ENCODE results near the gene VPREB1. TPM values are rescaled to one million over a fixed set of nuclear protein-coding genes. Genes with fewer than 3 reads are reported as not detected.
"Not testable (repeated sequence)": the region's sequence is repeated elsewhere in the genome, so short reads cannot be mapped to it uniquely, and the experiment has no call there.

The VPREB1 gene
- total and polyA plus RNA-seq, 8 donors = not detected

DNA sequence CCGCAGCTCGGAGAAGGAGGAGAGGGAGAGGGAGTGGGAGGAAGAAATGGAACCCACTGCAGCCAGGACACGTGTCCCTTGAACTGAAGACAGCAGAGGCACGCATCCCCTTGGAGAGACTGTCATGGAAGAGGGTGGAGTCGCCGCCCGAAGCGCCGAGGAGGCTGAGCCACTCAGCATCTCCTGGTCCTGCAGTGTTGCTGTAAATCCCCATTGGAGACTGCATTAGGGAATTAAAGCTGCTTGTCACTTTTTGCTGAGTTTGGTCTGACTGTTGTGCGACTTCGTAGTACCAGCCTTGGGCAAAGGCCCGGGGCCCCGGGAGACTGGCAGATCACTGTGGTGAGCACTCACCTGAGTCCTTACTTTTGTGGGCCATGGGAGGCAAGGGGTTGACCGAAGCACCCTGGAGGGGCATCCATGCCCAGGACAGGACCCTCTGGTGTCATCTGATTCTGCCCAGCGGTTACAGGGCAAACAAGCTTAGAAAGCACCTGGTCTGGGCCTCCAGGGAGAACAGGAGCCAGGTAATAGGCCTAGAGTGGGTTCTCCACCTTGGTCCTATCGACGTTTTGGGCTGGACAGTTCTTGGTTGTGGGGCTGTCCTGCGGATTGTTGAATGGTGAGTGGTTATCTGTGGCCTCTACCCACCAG is 797 bp downstream of the VPREB1 start:
- no peaks in the 10 kb centered on the region for H3K9me3 ChIP-seq
- FAIRE-seq (no peak), DNase-seq (no peak), ATAC-seq (no peak)
- no peaks in the 10 kb centered on the region for H3K36me3 ChIP-seq
- H3K27me3 ChIP-seq = no peaks in the 10 kb centered on the region
- WGBS, 2 donors = 68 to 78% methylated on average over 15 to 18 of the region's 18 CpGs
- TF ChIP-seq, protein P1, sequence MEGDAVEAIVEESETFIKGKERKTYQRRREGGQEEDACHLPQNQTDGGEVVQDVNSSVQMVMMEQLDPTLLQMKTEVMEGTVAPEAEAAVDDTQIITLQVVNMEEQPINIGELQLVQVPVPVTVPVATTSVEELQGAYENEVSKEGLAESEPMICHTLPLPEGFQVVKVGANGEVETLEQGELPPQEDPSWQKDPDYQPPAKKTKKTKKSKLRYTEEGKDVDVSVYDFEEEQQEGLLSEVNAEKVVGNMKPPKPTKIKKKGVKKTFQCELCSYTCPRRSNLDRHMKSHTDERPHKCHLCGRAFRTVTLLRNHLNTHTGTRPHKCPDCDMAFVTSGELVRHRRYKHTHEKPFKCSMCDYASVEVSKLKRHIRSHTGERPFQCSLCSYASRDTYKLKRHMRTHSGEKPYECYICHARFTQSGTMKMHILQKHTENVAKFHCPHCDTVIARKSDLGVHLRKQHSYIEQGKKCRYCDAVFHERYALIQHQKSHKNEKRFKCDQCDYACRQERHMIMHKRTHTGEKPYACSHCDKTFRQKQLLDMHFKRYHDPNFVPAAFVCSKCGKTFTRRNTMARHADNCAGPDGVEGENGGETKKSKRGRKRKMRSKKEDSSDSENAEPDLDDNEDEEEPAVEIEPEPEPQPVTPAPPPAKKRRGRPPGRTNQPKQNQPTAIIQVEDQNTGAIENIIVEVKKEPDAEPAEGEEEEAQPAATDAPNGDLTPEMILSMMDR (IDR thresholded peaks at IDR 0.05) = no peak
- H3K27ac ChIP-seq = no peak overlapping the region
- H3K4me1 ChIP-seq = no peaks in the 10 kb centered on the region
- intact Hi-C loops (cut with DNase I) = no loop called here
- no peak overlapping the region for H3K4me3 ChIP-seq

DNA sequence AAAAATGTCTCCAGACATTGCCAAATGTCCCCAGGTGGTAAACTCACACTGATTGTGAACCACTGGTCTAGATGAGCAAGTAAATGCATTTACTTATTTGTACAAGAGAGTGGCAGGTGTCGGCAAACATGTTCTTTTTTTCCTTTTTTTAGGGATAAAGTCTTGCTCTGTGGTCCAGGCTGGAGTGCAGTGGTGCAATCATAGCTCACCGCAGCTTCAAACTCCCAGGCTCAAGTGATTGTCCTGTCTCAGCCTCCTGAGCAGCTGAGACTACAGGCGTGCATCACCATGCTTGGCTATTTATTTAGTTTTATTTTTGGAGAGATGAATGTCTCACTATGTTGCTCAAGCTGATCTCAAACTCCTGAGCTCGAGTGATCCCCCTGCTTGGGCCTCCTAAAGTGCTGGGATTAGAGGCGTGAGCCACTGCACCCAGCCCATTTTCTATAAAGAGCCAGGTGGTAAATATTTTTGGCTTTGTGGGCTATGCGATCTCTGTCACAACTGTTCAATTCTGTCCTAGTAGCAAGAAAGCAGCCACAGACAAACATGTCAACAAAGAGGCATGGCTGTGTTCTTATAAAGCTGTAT is 1.4 kb downstream of the VPREB1 start:
- no peak for ATAC-seq
- no peaks in the 10 kb centered on the region for H3K4me1 ChIP-seq
- H3K27me3 ChIP-seq = no peaks in the 10 kb centered on the region
- no peak for DNase-seq
- no peaks in the 10 kb centered on the region for H3K9me3 ChIP-seq
- intact Hi-C loops (cut with DNase I) = no loop called here
- FAIRE-seq = no peak
- no peaks in the 10 kb centered on the region for H3K36me3 ChIP-seq
- TF ChIP-seq, protein P1 (IDR thresholded peaks at IDR 0.05) = no peak
- 72 to 73% methylated on average over 6 of the region's 6 CpGs for WGBS, 2 donors
- no peak overlapping the region for H3K27ac ChIP-seq
- H3K4me3 ChIP-seq = no peak overlapping the region

DNA sequence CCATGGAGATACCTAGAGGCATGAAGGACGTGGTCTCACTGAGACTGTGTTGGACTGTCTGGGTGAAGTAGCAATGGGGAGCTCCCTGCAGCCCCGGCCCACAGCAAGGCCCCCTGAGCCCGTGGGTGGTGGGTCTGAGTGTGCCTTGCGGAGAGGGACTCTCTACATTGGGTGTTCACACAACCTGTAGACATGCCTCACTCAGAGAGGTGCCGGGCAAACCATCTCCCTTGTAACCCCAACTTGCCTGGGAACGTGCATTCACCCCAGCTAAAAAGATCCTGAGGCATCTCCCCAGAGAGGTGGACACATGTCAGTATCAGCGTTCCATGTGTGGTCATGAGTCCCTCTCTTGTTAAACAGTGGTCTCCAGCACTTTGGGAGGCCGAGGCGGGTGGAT is 2.1 kb downstream of the VPREB1 start:
- Histone ChIP-seq H3K27ac (no peak overlapping the region), H3K9me3 (no peaks in the 10 kb centered on the region), H3K4me3 (no peak overlapping the region), H3K4me1 (no peaks in the 10 kb centered on the region), H3K27me3 (no peaks in the 10 kb centered on the region), H3K36me3 (no peaks in the 10 kb centered on the region)
- TF ChIP-seq, protein P1 (IDR thresholded peaks at IDR 0.05) = no peak
- no peak for FAIRE-seq
- DNase-seq = no peak
- 66 to 67% methylated on average over 9 of the region's 9 CpGs for WGBS, 2 donors
- no peak for ATAC-seq
- intact Hi-C loops (cut with DNase I) = no loop called here

DNA sequence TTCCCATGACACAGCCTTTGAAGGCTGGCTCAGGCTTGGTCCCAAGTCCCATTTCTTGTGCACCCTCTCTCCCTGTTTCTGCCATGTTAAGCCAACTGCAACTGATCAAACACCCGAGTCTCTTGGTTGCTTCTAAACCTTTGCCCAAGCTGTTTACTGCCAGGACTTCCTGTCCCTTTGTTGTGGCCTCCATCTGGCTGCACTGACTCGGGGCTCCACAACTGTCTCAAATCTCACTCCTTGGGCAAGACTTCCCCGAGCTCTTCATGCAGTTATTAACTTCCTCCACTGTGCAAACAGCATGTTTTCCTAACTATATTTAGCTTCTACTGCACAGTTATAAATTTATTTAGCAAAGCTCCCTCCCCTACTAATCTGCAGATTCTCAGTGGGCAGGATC is 4.3 kb downstream of the VPREB1 start:
- Histone ChIP-seq H3K4me3 (no peak overlapping the region), H3K27ac (no peak overlapping the region), H3K36me3 (no peaks in the 10 kb centered on the region), H3K27me3 (no peaks in the 10 kb centered on the region), H3K4me1 (no peaks in the 10 kb centered on the region), H3K9me3 (no peaks in the 10 kb centered on the region)
- no peak for DNase-seq
- 13 to 32% methylated on average over 3 of the region's 3 CpGs for WGBS, 2 donors
- no peak for FAIRE-seq
- TF ChIP-seq, protein P1 (IDR thresholded peaks at IDR 0.05) = no peak
- intact Hi-C loops (cut with DNase I) = no loop called here
- ATAC-seq = peak in 1 of 4 donors; percentile 15

DNA sequence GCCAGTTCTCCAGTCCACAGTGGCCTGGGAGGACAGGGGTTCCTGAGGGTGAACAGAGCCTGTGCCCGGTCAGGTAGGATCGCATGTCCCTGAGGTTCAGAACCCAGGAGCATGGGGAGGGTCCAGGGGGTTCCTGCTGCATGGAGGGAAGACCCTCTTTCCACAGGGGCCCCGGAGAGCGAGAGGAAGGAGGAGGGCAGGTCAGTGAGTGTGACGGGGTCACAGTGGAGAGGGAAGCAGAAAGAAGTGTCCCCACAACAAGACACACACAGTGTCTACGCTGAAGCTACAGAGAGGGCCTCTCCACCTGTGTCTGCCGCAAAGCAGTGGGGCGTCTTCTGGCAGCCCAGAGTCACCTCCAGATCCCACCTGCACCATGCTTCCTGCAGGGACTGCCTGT is 6.1 kb downstream of the VPREB1 start:
- DNase-seq; intact Hi-C loops (cut with DNase I): not testable (repeated sequence)
- WGBS, 2 donors = 78% methylated on average over 8 of the region's 8 CpGs

DNA sequence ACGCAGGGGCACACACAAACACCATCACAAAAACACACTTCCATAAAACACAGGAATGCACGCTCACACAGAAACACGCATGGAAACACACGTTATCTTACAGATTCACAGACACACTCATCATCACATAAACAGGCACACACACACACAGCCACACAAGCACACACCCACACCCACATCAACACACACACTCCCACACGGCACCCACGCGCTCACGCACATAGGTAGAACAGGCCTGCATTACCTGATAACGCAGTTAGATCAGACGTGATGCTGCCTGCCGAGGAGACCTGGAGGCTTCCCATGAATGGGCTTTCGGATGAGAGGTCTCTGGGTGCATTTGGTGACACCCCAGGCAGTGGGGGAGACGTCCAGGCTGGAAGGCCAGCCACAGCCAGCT is 11.5 kb downstream of the VPREB1 start:
- intact Hi-C loops (cut with DNase I); DNase-seq; H3K4me3 ChIP-seq; H3K9me3 ChIP-seq; H3K36me3 ChIP-seq; H3K4me1 ChIP-seq; FAIRE-seq; ATAC-seq; H3K27ac ChIP-seq; H3K27me3 ChIP-seq: not testable (repeated sequence)
- 65 to 81% methylated on average over 13 of the region's 13 CpGs for WGBS, 2 donors

More for the DNA sequence above, 6.1 kb downstream of the VPREB1 start:
- not testable (repeated sequence) for FAIRE-seq, H3K27ac ChIP-seq, ATAC-seq, H3K4me3 ChIP-seq, H3K36me3 ChIP-seq, H3K4me1 ChIP-seq, H3K27me3 ChIP-seq, H3K9me3 ChIP-seq

DNA sequence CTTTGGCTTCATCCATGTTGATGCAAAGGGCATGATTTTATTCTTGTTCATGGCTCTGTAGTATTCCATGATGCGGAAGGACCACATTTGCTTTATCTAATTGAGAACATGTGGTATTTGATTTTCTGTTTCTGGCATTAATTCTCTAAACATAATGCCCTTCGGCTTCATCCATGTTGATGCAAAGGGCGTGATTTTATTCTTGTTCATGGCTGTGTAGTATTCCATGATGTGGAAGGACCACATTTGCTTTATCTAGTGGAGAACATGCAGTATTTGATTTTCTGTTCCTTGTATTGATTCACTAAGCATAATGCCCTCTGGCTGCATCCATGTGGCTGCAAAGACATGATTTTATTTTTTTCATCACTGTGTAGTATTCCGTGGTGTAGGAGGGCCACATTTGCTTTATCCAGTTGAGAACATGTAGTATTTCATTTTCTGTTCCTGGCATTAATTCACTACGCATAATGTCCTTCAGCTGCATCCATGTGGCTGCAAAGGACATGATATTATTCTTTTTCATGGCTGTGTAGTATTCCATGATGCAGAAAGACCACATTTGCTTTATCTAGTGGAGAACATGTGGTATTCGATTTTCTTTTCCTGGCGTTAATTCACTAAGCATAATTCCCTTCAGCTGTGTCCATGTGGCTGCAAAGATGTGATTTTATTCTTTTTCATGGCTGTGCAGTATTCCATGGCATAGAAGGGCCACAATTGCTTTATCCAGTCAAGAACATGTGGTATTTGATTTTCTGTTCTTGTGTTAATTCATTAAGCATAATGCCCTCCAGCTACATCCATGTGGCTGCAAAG is 14.2 kb downstream of the VPREB1 start:
- ATAC-seq; H3K4me1 ChIP-seq; H3K27me3 ChIP-seq; H3K4me3 ChIP-seq; H3K27ac ChIP-seq; FAIRE-seq; intact Hi-C loops (cut with DNase I); H3K36me3 ChIP-seq; DNase-seq; H3K9me3 ChIP-seq: not testable (repeated sequence)
- 80 to 86% methylated on average over 7 of the region's 7 CpGs for WGBS, 2 donors

DNA sequence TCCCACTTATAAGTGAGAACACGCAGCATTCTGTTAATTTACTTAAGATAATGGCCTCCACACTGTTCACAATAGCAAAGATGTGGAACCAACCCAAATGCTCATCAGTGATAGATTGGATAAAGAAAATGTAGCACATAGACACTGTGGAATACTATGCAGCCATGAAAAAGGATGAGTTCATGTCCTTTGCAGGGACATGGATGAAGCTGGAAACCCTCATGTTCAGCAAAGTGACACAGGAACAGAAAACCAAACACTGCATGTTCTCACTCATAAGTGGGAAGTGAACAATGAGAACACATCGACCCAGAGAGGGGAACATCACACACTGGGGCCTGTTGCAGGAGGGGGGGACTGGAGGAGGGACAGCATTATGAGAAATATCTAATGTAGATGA is 15.6 kb downstream of the VPREB1 start:
- H3K27ac ChIP-seq; FAIRE-seq; H3K9me3 ChIP-seq; DNase-seq; H3K36me3 ChIP-seq; H3K4me1 ChIP-seq; H3K27me3 ChIP-seq; ATAC-seq; intact Hi-C loops (cut with DNase I); H3K4me3 ChIP-seq: not testable (repeated sequence)
- 92 to 93% methylated on average over 2 of the region's 2 CpGs for WGBS, 2 donors

Measured in pancreas (tissue), 10 donors.